HUES6 (cell line): ENCODE data around the gene STK32C.
"Not testable (repeated sequence)": the region's sequence is repeated elsewhere in the genome, so short reads cannot be mapped to it uniquely, and the experiment has no call there.

ENCODE experiments used
- H3K27ac ChIP-seq: 2 replicates; pipeline ENCODE4 v1.7.0; 2013; ENCODE audit warnings: low read depth, mild to moderate bottlenecking, low read length, inconsistent platforms
- H3K27me3 ChIP-seq: 2 replicates; pipeline ENCODE4 v1.6.1; 2013; ENCODE audit warnings: low read length; ENCODE audit not compliant: control insufficient read depth, insufficient read depth
- H3K36me3 ChIP-seq: 2 replicates; pipeline ENCODE4 v1.6.1; 2013; ENCODE audit warnings: low read length; ENCODE audit not compliant: control insufficient read depth, insufficient read depth
- H3K4me1 ChIP-seq: 2 replicates; pipeline ENCODE4 v1.6.1; 2013; ENCODE audit warnings: low read length; ENCODE audit not compliant: control insufficient read depth, insufficient read depth
- H3K4me3 ChIP-seq: 2 replicates; pipeline ENCODE4 v1.5.1; 2013; ENCODE audit warnings: low read depth, low read length
- H3K9ac ChIP-seq: one replicate; pipeline ENCODE4 v1.6.1; 2013; ENCODE audit warnings: mild to moderate bottlenecking, low read length
- H3K9me3 ChIP-seq: 2 replicates; pipeline ENCODE4 v1.6.1; 2013; ENCODE audit warnings: low read depth, low read length; ENCODE audit not compliant: control insufficient read depth, insufficient read depth

STK32C gene

DNA sequence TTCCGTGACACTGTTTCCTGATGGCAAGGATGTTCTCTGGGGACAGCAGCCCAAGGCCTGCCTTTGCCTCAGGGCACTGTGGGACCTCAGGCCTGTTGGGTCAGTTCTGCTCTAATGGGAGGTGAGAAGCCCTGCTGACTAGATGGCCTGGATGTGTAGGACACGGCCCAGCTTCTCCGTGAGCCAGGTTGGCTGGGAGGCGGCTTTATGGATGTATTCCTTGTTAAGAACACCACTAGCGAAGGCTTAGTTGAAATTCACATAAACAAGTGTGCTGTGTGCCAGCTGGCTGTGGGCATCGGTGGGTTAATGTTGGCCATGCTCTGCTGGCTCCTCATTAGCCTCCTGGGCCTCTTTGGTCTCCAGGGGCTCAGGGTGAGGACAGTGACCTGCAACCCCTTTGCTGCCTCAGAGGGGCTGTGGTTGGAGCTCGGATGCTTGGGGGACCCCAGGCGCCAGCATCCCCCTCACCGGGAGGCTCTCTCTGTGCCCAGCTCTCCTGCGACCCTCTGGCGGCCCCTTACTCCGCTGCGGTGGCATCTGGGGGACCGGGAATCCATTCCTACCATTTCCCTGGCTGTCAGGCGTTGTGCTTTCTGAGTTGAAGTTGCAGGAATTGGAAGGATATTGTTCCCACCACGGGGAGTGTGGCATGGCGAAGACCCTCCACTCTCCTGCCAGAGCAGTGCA, 143.8 kb downstream of the STK32C start:
- H3K9me3 ChIP-seq, result no peaks in the 10 kb centered on the region
- H3K27me3 ChIP-seq, result peaks cover 3% of the 10 kb centered on the region; the same call in 1 of the 2 replicates
- H3K9ac ChIP-seq, result no peak overlapping the region
- H3K4me3 ChIP-seq, result no peak overlapping the region
- no peak overlapping the region for H3K27ac ChIP-seq
- H3K4me1 ChIP-seq, result peaks cover 19% of the 10 kb centered on the region; the same call in 1 of the 2 replicates
- H3K36me3 ChIP-seq, result no peaks in the 10 kb centered on the region

DNA sequence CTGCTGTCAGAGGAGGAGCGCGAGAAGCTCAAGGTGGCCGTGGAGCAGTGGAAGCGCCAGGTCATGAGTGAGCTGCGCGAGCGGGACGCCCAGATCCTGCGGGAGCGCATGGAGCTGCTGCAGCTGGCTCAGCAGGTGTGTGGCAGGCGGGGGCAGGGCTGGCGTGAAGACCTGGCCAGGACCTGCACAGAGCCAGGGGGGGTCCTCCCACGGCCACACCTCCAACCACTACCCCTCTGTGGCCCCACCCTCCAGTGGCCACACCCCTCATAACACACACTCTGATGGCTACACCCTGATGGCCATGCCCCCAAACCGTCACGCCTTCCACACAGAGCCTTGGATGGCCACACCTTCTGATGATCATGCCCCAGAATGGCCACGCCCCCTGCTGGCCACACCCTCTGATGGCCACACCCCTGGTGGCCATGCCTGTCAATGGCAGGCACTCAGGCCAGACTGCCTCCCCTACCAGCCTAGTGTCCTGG, 144.4 kb downstream of the STK32C start:
- H3K4me1 ChIP-seq, result peaks cover 20% of the 10 kb centered on the region; the same call in 1 of the 2 replicates
- no peaks in the 10 kb centered on the region for H3K36me3 ChIP-seq
- peak overlapping the region; percentile 53 for H3K4me3 ChIP-seq
- H3K27ac ChIP-seq, result no peak overlapping the region
- no peaks in the 10 kb centered on the region for H3K9me3 ChIP-seq
- H3K9ac ChIP-seq, result no peak overlapping the region
- H3K27me3 ChIP-seq, result peaks cover 3% of the 10 kb centered on the region; the same call in 1 of the 2 replicates

DNA sequence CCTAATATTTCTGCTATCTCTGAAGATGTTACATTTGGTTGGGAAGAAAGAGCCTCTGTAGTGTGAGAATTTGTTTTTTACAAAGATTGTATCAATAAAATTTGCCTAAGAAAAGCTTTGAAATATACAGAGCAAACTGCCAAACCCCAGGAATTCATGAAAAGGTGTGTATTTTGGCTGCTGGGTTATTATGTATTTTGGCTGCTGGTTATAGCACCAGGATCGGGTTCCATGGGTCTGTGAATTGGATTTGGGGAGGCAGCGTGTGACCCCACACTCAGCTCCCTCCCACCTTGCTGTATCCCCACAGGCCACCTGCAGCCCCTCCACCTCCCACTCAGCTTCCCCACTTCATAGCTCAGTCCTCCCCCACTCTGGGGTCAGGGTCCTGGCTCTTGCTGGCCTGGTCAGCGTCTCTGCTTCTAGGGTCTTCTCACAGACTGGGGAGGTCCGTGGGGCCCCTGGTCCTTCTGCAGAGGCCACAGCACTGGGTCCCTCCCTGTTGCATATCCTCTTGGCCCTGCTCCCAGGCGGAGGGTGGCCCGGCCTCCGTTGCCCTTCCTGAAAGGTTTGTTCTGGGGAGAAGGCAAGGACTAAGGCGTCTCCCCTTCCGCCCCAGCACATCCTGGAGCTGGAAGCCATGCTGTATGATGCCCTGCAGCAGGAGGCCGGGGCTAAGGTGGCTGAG, 145.0 kb downstream of the STK32C start:
- Histone ChIP-seq H3K4me3 (peak overlapping the region; percentile 53), H3K4me1 (peaks cover 23% of the 10 kb centered on the region; the same call in 1 of the 2 replicates), H3K9me3 (no peaks in the 10 kb centered on the region), H3K9ac (no peak overlapping the region), H3K36me3 (no peaks in the 10 kb centered on the region), H3K27me3 (peaks cover 3% of the 10 kb centered on the region; the same call in 1 of the 2 replicates), H3K27ac (no peak overlapping the region)

DNA sequence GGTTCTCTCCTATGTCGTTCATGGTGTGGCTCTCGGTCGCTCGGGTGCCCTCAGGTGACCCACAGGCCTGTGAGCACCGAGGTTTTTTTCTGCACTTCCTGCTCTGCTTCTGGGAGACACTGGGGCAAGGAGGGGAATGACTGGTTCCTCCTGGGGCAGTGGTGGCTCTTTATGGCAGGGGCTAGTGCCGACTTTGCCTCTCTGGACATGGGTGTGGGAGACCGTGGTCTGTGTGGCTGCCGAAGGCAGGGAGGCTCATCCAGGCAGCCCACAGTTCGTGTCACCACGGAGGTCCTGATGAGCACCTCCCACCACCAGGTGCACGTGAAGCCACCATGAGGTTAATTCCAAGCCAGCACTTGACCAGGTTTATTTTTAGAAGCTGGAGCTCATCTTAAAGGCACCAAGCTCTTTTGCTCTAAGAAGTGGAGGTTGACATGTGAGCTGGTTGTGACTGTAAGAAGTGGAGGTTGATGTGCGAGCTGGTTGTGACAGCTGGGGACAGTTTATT, 145.7 kb downstream of the STK32C start:
- Histone ChIP-seq H3K9ac (no peak overlapping the region), H3K9me3 (no peaks in the 10 kb centered on the region), H3K36me3 (no peaks in the 10 kb centered on the region), H3K4me3 (no peak overlapping the region), H3K27me3 (peaks cover 3% of the 10 kb centered on the region; the same call in 1 of the 2 replicates), H3K4me1 (peaks cover 23% of the 10 kb centered on the region; the same call in 1 of the 2 replicates), H3K27ac (no peak overlapping the region)

DNA sequence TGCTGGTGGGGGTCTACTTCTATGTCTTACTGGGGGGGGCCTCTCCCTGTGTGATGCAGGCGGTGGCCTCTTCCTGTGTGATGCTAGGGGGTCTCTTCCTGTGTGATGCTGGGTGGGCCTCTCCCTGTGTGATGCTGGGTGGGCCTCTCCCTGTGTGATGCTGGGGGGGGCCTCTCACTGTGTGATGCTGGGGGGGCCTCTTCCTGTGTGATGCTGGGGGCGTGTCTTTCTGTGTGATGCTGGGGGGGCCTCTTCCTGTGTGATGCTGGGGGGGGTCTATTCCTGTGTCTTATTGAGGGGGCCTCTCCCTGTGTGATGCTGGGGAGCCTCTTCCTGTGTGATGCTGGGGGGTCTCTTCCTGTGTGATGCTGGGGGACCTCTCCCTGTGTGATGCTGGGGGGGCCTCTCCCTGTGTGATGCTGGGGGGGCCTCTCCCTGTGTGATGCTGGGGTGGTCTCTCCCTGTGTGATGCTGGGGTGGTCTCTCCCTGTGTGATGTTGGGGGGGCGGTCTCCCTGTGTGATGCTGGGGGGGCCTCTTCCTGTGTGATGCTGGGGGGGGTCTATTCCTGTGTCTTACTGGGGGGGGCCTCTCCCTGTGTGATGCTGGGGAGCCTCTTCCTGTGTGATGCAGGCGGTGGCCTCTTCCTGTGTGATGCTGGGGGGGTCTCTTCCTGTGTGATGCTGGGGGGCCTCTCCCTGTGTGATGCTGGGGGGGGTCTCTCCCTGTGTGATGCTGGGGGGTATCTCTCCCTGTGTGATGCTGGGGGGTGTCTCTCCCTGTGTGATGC, 146.7 kb downstream of the STK32C start:
- H3K9ac ChIP-seq, H3K36me3 ChIP-seq, H3K4me3 ChIP-seq, H3K9me3 ChIP-seq, H3K27me3 ChIP-seq, H3K27ac ChIP-seq: not testable (repeated sequence)
- H3K4me1 ChIP-seq, result peaks cover 23% of the 10 kb centered on the region; the same call in 1 of the 2 replicates

DNA sequence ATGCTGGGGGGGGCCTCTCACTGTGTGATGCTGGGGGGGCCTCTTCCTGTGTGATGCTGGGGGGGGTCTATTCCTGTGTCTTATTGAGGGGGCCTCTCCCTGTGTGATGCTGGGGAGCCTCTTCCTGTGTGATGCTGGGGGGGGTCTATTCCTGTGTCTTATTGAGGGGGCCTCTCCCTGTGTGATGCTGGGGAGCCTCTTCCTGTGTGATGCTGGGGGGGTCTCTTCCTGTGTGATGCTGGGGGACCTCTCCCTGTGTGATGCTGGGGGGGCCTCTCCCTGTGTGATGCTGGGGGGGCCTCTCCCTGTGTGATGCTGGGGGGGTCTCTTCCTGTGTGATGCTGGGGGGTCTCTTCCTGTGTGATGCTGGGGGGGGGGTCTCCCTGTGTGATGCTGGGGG, 147.5 kb downstream of the STK32C start:
- H3K27ac ChIP-seq, H3K9me3 ChIP-seq, H3K9ac ChIP-seq, H3K4me3 ChIP-seq, H3K36me3 ChIP-seq, H3K27me3 ChIP-seq: not testable (repeated sequence)
- peaks cover 23% of the 10 kb centered on the region; the same call in 1 of the 2 replicates for H3K4me1 ChIP-seq

DNA sequence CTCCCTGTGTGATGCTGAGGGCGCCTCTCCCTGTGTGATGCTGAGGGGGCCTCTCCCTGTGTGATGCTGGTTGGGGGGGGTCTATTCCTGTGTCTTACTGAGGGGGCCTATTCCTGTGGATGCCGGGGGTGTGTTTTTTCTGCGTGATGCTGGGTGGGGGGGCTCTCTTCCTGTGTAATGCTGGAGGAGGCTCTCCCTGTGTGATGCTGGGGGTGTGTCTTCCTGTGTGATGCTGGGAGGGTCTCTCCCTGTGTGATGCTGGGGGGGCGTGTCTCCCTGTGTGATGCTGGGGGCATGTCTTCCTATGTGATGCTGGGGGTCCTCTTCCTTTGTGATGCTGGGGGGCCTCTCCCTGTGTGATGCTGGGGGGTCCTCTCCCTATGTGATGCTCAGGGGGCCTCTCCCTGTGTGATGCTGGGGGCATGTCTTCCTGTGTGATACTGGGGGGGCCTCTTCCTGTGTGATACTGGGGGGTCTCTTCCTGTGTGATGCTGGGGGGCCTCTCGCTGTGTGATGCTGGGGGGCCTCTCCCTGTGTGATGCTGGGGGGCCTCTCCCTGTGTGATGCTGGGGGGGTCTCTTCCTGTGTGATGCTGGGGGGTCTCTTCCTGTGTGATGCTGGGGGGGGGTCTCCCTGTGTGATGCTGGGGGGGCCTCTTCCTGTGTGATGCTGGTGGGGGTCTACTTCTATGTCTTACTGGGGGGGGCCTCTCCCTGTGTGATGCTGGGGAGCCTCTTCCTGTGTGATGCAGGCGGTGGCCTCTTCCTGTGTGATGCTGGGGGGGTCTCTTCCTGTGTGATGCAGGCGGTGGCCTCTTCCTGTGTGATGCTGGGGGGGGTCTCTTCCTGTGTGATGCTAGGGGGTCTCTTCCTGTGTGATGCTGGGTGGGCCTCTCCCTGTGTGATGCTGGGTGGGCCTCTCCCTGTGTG, 148.2 kb downstream of the STK32C start:
- H3K9me3 ChIP-seq, H3K4me3 ChIP-seq, H3K9ac ChIP-seq, H3K27ac ChIP-seq, H3K36me3 ChIP-seq, H3K27me3 ChIP-seq: not testable (repeated sequence)
- H3K4me1 ChIP-seq, result peaks cover 18% of the 10 kb centered on the region; the same call in 1 of the 2 replicates

DNA sequence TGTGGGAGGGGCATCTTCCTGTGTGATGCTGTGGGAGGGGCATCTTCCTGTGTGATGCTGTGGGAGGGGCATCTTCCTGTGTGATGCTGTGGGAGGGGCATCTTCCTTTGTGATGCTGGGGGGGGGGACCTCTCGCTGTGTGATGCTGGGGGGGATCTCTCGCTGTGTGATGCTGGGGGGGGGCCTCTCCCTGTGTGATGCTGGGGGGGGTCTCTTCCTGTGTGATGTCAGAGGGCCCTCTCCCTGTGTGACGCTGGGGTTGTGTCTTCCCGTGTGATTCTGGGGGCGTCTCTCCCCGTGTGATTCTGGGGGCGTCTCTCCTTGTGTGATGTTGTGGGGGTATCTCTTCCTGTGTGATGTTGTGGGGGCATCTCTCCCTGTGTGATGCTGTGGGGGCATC, 148.9 kb downstream of the STK32C start:
- Histone ChIP-seq H3K27me3 (peaks cover 3% of the 10 kb centered on the region; the same call in 1 of the 2 replicates), H3K9me3 (no peaks in the 10 kb centered on the region), H3K27ac (no peak overlapping the region)

DNA sequence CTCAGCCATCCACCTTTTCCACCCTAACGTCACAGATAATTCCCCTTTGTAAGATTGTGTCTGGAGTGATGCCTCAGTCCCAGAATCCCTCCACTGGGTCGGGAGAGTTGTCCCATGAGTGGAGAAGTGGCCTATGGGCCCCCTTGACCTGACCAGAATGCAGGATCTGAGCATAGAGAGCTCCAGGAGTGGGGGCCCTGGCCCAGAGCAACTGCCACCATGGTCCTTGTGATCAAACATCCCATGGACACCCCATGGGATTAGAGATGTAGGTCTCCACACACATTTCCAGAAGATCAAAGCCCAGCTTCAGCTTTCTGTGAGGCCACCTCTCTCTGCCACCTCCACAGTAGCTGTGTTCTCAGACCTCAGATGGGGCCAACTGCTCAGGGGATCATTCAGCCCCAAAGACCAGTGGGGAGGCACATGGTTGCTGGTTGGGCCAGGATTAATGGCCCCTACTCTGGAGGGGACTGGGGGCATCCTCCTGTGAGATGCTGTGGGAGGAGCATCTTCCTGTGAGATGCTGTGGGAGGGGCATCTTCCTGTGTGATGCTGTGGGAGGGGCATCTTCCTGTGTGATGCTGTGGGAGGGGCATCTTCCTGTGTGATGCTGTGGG, 149.5 kb downstream of the STK32C start:
- H3K27me3 ChIP-seq, result peaks cover 3% of the 10 kb centered on the region; the same call in 1 of the 2 replicates
- H3K4me1 ChIP-seq, result peaks cover 10% of the 10 kb centered on the region; the same call in 1 of the 2 replicates
- H3K9ac ChIP-seq, result no peak overlapping the region
- H3K36me3 ChIP-seq, result no peaks in the 10 kb centered on the region
- H3K27ac ChIP-seq, result no peak overlapping the region
- H3K9me3 ChIP-seq, result no peaks in the 10 kb centered on the region
- no peak overlapping the region for H3K4me3 ChIP-seq

More for the DNA sequence above, 148.9 kb downstream of the STK32C start:
- H3K4me3 ChIP-seq, result no peak overlapping the region
- H3K9ac ChIP-seq, result no peak overlapping the region
- peaks cover 12% of the 10 kb centered on the region; the same call in 1 of the 2 replicates for H3K4me1 ChIP-seq
- H3K36me3 ChIP-seq, result no peaks in the 10 kb centered on the region
